ENCODE measurements around the gene KANSL1. TPM values are rescaled to one million over a fixed set of nuclear protein-coding genes. Genes with fewer than 3 reads are reported as not detected.

KANSL1 gene
- total RNA-seq, 1 experiment from 2014 or later, result 72.7 TPM

DNA sequence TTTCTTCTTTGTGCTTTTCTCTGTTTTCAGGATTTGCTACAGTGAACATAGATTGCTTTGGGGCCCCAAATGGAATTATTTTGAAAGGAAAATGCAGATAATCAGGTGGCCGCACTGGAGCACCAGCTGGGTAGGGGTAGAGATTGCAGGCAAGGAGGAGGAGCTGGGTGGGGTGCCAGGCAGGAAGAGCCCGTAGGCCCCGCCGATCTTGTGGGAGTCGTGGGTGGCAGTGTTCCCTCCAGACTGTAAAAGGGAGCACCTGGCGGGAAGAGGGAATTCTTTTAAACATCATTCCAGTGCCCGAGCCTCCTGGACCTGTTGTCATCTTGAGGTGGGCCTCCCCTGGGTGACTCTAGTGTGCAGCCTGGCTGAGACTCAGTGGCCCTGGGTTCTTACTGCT lies 192.9 kb downstream of the KANSL1 start (continued):
- TF ChIP-seq, protein P1, sequence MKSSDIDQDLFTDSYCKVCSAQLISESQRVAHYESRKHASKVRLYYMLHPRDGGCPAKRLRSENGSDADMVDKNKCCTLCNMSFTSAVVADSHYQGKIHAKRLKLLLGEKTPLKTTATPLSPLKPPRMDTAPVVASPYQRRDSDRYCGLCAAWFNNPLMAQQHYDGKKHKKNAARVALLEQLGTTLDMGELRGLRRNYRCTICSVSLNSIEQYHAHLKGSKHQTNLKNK (CRISPR knock-in tag; IDR thresholded peaks at IDR 0.05), result no peak
- TF ChIP-seq, protein P2, sequence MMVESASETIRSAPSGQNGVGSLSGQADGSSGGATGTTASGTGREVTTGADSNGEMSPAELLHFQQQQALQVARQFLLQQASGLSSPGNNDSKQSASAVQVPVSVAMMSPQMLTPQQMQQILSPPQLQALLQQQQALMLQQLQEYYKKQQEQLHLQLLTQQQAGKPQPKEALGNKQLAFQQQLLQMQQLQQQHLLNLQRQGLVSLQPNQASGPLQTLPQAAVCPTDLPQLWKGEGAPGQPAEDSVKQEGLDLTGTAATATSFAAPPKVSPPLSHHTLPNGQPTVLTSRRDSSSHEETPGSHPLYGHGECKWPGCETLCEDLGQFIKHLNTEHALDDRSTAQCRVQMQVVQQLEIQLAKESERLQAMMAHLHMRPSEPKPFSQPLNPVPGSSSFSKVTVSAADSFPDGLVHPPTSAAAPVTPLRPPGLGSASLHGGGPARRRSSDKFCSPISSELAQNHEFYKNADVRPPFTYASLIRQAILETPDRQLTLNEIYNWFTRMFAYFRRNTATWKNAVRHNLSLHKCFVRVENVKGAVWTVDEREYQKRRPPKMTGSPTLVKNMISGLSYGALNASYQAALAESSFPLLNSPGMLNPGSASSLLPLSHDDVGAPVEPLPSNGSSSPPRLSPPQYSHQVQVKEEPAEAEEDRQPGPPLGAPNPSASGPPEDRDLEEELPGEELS (CRISPR knock-in tag; IDR thresholded peaks at IDR 0.05), result no peak
- TF ChIP-seq, protein P3, sequence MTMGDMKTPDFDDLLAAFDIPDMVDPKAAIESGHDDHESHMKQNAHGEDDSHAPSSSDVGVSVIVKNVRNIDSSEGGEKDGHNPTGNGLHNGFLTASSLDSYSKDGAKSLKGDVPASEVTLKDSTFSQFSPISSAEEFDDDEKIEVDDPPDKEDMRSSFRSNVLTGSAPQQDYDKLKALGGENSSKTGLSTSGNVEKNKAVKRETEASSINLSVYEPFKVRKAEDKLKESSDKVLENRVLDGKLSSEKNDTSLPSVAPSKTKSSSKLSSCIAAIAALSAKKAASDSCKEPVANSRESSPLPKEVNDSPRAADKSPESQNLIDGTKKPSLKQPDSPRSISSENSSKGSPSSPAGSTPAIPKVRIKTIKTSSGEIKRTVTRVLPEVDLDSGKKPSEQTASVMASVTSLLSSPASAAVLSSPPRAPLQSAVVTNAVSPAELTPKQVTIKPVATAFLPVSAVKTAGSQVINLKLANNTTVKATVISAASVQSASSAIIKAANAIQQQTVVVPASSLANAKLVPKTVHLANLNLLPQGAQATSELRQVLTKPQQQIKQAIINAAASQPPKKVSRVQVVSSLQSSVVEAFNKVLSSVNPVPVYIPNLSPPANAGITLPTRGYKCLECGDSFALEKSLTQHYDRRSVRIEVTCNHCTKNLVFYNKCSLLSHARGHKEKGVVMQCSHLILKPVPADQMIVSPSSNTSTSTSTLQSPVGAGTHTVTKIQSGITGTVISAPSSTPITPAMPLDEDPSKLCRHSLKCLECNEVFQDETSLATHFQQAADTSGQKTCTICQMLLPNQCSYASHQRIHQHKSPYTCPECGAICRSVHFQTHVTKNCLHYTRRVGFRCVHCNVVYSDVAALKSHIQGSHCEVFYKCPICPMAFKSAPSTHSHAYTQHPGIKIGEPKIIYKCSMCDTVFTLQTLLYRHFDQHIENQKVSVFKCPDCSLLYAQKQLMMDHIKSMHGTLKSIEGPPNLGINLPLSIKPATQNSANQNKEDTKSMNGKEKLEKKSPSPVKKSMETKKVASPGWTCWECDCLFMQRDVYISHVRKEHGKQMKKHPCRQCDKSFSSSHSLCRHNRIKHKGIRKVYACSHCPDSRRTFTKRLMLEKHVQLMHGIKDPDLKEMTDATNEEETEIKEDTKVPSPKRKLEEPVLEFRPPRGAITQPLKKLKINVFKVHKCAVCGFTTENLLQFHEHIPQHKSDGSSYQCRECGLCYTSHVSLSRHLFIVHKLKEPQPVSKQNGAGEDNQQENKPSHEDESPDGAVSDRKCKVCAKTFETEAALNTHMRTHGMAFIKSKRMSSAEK (CRISPR knock-in tag; IDR thresholded peaks at IDR 0.05; ENCODE audit: borderline replicate concordance), result no peak
- no peak for TF ChIP-seq TCF7 (CRISPR knock-in tag; IDR thresholded peaks at IDR 0.05; ENCODE audit: low read depth)

DNA sequence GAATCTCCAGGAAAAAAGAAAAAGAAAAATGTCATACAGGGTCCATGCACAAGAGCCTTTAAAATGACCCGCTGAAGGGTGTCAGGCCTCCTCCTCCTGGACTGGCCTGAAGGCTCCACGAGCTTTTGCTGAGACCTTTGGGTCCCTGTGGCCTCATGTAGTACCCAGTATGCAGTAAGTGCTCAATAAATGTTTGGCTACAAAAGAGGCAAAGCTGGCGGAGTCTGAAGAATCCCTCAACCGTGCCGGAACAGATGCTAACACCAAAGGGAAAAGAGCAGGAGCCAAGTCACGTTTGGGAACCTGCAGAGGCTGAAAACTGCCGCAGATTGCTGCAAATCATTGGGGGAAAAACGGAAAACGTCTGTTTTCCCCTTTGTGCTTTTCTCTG lies 193.3 kb downstream of the KANSL1 start:
- no peaks in the 10 kb centered on the region for H3K9me3 Mint-ChIP-seq
- no peak for DNase-seq (ENCODE audit: low spot score)
- ATAC-seq, result no peak
- no peaks in the 10 kb centered on the region for H3K27me3 Mint-ChIP-seq (ENCODE audit: low read depth)
- POLR2A ChIA-PET, result no interaction called here
- CTCF ChIA-PET, result interaction anchor here (1.0 to 4.1 kb wide), 3 partner anchors 9 to 51 kb away, joined by 4 to 20 read pairs (median 7); no protein-coding TSS in a partner anchor
- H3K27ac Mint-ChIP-seq, result no peak overlapping the region
- TF ChIP-seq SMAD4 (CRISPR knock-in tag; IDR thresholded peaks at IDR 0.05) (no peak), JUN (CRISPR knock-in tag; IDR thresholded peaks at IDR 0.05) (no peak), SP1 (CRISPR knock-in tag; conservative IDR thresholded peaks at IDR 0.05) (no peak), NFYB (CRISPR knock-in tag; conservative IDR thresholded peaks at IDR 0.05; ENCODE audit: low read depth) (no peak), ZNF219 (CRISPR knock-in tag; IDR thresholded peaks at IDR 0.05; ENCODE audit: borderline replicate concordance) (no peak), RELA (CRISPR knock-in tag; IDR thresholded peaks at IDR 0.05; ENCODE audit: borderline replicate concordance) (no peak), FOXP1 (CRISPR knock-in tag; IDR thresholded peaks at IDR 0.05; ENCODE audit: borderline replicate concordance) (no peak), RORB (CRISPR knock-in tag; IDR thresholded peaks at IDR 0.05) (no peak), OVOL2 (CRISPR knock-in tag; IDR thresholded peaks at IDR 0.05; ENCODE audit: borderline replicate concordance) (no peak), KAT7 (CRISPR knock-in tag; IDR thresholded peaks at IDR 0.05; ENCODE audit: borderline replicate concordance) (no peak), TEAD4 (CRISPR knock-in tag; IDR thresholded peaks at IDR 0.05) (no peak)
- TF ChIP-seq, protein P4, sequence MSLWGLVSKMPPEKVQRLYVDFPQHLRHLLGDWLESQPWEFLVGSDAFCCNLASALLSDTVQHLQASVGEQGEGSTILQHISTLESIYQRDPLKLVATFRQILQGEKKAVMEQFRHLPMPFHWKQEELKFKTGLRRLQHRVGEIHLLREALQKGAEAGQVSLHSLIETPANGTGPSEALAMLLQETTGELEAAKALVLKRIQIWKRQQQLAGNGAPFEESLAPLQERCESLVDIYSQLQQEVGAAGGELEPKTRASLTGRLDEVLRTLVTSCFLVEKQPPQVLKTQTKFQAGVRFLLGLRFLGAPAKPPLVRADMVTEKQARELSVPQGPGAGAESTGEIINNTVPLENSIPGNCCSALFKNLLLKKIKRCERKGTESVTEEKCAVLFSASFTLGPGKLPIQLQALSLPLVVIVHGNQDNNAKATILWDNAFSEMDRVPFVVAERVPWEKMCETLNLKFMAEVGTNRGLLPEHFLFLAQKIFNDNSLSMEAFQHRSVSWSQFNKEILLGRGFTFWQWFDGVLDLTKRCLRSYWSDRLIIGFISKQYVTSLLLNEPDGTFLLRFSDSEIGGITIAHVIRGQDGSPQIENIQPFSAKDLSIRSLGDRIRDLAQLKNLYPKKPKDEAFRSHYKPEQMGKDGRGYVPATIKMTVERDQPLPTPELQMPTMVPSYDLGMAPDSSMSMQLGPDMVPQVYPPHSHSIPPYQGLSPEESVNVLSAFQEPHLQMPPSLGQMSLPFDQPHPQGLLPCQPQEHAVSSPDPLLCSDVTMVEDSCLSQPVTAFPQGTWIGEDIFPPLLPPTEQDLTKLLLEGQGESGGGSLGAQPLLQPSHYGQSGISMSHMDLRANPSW (CRISPR knock-in tag; conservative IDR thresholded peaks at IDR 0.05; ENCODE audit: low read depth), result no peak
- TF ChIP-seq, protein P5, sequence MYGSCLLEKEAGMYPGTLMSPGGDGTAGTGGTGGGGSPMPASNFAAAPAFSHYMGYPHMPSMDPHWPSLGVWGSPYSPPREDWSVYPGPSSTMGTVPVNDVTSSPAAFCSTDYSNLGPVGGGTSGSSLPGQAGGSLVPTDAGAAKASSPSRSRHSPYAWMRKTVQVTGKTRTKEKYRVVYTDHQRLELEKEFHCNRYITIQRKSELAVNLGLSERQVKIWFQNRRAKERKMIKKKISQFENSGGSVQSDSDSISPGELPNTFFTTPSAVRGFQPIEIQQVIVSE (CRISPR knock-in tag; IDR thresholded peaks at IDR 0.05; ENCODE audit: borderline replicate concordance), result no peak
- TF ChIP-seq, protein P6, sequence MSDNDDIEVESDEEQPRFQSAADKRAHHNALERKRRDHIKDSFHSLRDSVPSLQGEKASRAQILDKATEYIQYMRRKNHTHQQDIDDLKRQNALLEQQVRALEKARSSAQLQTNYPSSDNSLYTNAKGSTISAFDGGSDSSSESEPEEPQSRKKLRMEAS (CRISPR knock-in tag; IDR thresholded peaks at IDR 0.05), result no peak
- TF ChIP-seq, protein P3 (CRISPR knock-in tag; IDR thresholded peaks at IDR 0.05; ENCODE audit: borderline replicate concordance), result no peak
- TF ChIP-seq, protein P7, sequence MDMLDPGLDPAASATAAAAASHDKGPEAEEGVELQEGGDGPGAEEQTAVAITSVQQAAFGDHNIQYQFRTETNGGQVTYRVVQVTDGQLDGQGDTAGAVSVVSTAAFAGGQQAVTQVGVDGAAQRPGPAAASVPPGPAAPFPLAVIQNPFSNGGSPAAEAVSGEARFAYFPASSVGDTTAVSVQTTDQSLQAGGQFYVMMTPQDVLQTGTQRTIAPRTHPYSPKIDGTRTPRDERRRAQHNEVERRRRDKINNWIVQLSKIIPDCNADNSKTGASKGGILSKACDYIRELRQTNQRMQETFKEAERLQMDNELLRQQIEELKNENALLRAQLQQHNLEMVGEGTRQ (CRISPR knock-in tag; IDR thresholded peaks at IDR 0.05), result no peak
- H3K4me1 Mint-ChIP-seq, result no peaks in the 10 kb centered on the region
- H3K36me3 Mint-ChIP-seq, result no peaks in the 10 kb centered on the region
- H3K4me3 Mint-ChIP-seq, result no peak overlapping the region

All from WTC11 (cell line).